ES-I3 (cell line): ENCODE measurements around the gene DNAH14.

Experiments used
- H3K36me3 ChIP-seq: 2 replicates; pipeline ENCODE4 v1.6.1; 2013; ENCODE audit warnings: mild to moderate bottlenecking, low read length, control low read depth, moderate library complexity; ENCODE audit not compliant: insufficient read depth
- H3K4me1 ChIP-seq: 2 replicates; pipeline ENCODE4 v1.6.1; 2013; ENCODE audit warnings: mild to moderate bottlenecking, control low read depth, low read length; ENCODE audit not compliant: insufficient read depth
- H3K9ac ChIP-seq: 2 replicates; pipeline ENCODE4 v1.6.1; 2013; ENCODE audit warnings: low read depth, mild to moderate bottlenecking, low read length, moderate library complexity
- H3K9me3 ChIP-seq: 2 replicates; pipeline ENCODE4 v1.6.1; 2013; ENCODE audit warnings: mild to moderate bottlenecking, low read length, moderate library complexity; ENCODE audit not compliant: control insufficient read depth, insufficient read depth

The DNAH14 gene

GRCh38 chr1:225431081-225431863 is 501.8 kb downstream of the DNAH14 start:
- Histone ChIP-seq H3K36me3 (no peaks in the 10 kb centered on the region), H3K9ac (no peak overlapping the region), H3K4me1 (0 out of 2 replicates have a peak, but pooled peaks cover 5% of the 10 kb centered on the region), H3K9me3 (no peaks in the 10 kb centered on the region)

GRCh38 chr1:225434046-225434445 is 504.6 kb downstream of the DNAH14 start:
- H3K36me3 ChIP-seq = no peaks in the 10 kb centered on the region
- H3K9ac ChIP-seq = no peak overlapping the region
- no peaks in the 10 kb centered on the region for H3K9me3 ChIP-seq
- H3K4me1 ChIP-seq = 0 out of 2 replicates have a peak, but pooled peaks cover 5% of the 10 kb centered on the region

DNA sequence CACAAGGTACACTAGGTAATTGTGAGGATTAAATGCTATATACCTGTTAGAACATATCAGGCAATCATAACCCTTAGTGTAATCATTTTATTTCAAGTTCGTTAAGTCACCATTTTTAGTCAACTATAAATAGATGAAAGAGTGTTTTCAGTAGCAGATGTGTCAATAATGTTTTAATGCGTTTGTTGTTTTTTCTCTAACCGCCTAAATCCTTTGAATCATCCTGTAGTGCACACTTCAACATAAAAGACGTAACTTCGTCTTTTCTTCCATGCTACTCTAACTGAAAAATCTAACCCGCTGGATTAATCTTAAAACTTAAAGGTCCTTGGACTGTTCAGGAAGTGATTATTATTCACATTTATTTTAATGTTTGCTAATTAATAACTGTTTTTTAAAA is 505.6 kb downstream of the DNAH14 start:
- Histone ChIP-seq H3K9ac (no peak overlapping the region; the same call in 1 of the 2 replicates), H3K36me3 (no peaks in the 10 kb centered on the region), H3K4me1 (0 out of 2 replicates have a peak, but pooled peaks cover 5% of the 10 kb centered on the region), H3K9me3 (no peaks in the 10 kb centered on the region)

DNA sequence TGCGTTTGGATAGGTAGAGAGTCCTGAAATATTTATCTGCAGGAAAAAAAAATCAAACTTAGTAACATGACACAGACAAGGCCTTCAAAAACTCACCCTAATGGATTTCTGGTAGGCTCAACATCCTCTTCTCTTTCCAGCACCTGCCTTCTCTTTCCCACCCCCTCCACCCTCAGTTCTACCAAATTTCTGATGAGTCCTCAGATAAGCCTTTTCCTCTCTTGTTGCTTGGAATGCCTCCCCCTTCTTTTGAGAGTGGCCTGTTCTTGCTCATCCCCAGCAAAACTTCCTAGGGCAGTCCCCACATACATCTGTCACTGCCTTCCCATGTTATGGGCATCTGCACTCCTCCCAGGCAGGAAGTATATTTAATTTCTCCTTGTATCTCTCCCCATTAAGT is 506.0 kb downstream of the DNAH14 start:
- no peak overlapping the region; the same call in 1 of the 2 replicates for H3K9ac ChIP-seq
- 0 out of 2 replicates have a peak, but pooled peaks cover 2% of the 10 kb centered on the region for H3K4me1 ChIP-seq
- H3K9me3 ChIP-seq = no peaks in the 10 kb centered on the region
- H3K36me3 ChIP-seq = no peaks in the 10 kb centered on the region

- Histone ChIP-seq H3K36me3 (no peaks in the 10 kb centered on the region), H3K9me3 (no peaks in the 10 kb centered on the region), H3K4me1 (no peaks in the 10 kb centered on the region), H3K9ac (no peak overlapping the region)
These were observed 506.5 kb downstream of the DNAH14 start for GRCh38 chr1:225435957-225436392.

GRCh38 chr1:225437710-225438437 is 508.4 kb downstream of the DNAH14 start:
- H3K4me1 ChIP-seq = no peaks in the 10 kb centered on the region
- H3K36me3 ChIP-seq = no peaks in the 10 kb centered on the region
- H3K9ac ChIP-seq = no peak overlapping the region
- no peaks in the 10 kb centered on the region for H3K9me3 ChIP-seq

DNA sequence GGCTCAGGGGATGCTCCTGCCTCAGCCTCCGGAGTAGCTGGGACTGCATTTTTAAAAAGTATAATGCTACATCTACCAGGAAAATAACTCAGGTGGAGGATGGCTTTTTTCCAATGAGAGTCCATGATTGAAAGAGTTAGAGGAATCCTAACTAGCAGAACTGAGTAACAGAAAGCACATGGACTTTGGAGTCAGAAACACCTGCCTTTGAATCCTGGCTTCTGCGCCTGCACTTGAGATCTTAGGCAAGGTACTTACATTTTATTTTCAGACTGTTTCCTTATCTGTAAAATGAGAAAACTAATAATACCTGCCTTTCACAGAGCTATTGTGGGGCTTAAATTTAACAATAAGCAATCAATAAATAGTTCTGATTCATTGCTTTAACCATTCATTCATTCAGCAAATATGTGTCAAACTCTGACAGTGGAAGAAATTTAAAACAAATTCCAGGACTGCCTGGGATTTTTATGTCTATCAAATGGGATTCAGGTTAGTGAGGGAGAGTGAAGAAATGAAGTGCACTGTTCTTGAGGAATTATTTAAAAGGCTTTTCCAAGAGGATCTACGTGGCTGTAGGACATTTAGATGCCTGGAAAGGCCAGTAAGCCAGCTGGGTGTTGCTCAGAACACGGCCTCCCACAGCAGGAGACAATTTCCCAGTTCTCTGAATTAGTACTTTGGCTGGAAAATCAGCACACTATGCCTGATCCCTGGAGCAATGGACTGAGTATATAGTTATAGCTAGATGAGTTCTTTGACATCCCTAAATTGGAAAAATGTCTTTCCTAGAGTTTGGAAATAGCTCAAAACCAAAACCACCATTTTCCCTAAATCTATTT is 511.1 kb downstream of the DNAH14 start:
- Histone ChIP-seq H3K4me1 (peaks cover under 1% of the 10 kb centered on the region), H3K9ac (no peak overlapping the region), H3K36me3 (no peaks in the 10 kb centered on the region), H3K9me3 (no peaks in the 10 kb centered on the region)

DNA sequence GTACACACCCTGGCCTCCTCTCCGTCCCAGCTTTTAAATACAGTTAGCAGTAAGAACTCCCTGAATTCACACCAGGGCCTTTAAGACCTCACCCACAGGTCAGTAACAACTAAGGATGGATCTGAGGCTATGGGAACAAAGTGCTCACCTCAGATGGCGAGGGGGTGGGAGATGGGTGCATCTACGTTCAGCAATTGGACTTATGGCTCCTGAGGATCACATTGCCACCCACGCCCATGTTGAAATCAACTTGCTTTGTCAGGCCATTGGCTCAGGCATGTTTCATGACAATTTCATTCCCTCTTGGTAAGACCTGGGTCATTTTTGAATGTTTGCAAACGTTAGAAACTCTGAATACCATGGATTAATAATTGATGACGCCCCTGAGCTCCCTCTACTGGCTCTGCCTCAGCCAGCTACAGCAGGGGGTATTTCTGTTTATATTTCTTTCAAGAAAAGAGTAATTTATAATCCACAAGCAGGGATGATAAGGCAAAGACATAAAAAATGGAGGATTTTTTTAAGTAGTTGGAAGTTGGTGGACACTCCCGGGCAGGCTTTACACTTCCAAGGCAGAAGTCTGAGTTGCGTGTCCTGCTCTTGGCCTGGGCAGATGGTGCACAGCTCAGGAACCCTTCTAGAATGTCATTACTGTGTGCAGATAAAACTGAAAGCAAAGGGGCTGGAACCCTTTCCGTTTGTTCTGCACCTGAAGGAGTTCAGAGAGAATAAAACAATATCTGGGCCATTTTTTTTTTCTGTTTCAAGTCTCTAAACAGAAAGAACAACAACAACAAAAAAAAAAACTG is 512.0 kb downstream of the DNAH14 start:
- no peaks in the 10 kb centered on the region for H3K36me3 ChIP-seq
- H3K9ac ChIP-seq = no peak overlapping the region
- H3K4me1 ChIP-seq = peaks cover 9% of the 10 kb centered on the region
- H3K9me3 ChIP-seq = no peaks in the 10 kb centered on the region

GRCh38 chr1:225442123-225442505 is 512.6 kb downstream of the DNAH14 start:
- H3K4me1 ChIP-seq = peaks cover 10% of the 10 kb centered on the region
- H3K9me3 ChIP-seq = no peaks in the 10 kb centered on the region
- no peak overlapping the region for H3K9ac ChIP-seq
- H3K36me3 ChIP-seq = no peaks in the 10 kb centered on the region

DNA sequence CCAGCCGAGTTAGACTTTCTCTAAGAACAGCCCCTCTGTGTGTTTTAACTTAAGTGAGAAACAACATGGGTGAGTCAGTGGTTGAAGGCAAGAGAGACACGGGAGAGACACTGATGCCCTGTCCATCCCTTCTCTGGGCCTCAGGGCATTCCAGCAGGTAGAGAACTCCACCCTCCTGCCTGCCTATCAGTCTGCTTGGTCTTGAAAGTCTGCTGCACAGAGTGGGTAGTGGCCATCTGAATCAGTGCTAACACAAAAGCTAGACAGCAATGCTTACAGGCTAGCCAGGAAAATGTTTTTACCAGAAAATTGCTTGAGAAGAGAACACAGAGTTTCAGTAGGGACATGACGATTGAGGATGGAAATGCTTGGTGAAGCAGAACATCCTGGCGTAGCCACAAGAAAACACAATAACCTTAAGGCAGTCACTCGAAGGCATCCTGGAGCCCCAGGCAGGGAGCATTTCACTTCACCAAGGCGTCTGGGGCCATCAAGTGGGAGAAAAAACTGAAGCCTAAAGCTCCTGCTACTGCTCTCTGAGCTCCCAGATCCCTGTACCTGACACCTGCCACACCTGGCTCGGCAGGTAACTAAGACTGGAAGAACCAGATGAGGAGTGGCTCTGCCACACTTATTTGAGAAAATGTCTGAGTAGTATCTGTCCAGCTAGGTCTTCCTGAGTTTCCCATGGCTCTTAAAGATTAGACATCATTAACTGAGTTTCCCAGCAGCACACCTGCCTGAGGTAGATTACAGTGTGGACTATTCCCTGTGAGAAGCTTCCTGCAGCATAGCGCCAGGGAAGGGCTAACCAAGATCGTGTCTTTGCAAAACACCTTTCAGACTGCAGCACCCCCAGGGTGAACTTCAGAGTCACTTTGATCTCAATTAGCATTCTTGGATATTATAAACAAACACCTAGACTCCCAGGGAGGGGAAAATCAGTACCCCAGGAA is 516.4 kb downstream of the DNAH14 start:
- no peaks in the 10 kb centered on the region for H3K36me3 ChIP-seq
- H3K9me3 ChIP-seq = no peaks in the 10 kb centered on the region
- no peak overlapping the region for H3K9ac ChIP-seq
- peaks cover 10% of the 10 kb centered on the region for H3K4me1 ChIP-seq

DNA sequence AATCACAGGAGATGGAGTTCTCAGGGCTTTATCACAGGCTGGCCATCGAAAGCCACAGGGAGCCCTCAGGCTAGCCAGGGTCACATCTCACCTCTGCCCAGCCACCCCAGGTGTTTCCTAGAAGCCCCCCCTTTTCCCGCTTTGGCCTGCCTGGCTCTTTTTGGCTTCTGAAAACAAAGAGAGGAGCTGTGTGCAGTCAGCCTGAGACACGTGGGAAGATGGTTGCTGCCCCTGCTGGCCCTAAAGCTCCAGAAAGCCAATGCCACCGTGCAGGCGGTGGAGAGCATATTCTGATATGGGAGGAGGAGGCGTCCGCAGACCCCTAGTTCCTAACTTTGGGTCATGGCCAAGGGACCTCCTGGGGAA is 517.1 kb downstream of the DNAH14 start:
- H3K9ac ChIP-seq = no peak overlapping the region
- no peaks in the 10 kb centered on the region for H3K9me3 ChIP-seq
- peaks cover 10% of the 10 kb centered on the region for H3K4me1 ChIP-seq
- no peaks in the 10 kb centered on the region for H3K36me3 ChIP-seq

- Histone ChIP-seq H3K9me3 (no peaks in the 10 kb centered on the region), H3K4me1 (peaks cover 10% of the 10 kb centered on the region), H3K36me3 (no peaks in the 10 kb centered on the region), H3K9ac (no peak overlapping the region)
These were observed 517.6 kb downstream of the DNAH14 start for GRCh38 chr1:225446981-225447615.
